Fibroblast of lung (primary cell): ENCODE data around the gene TECPR2. TPM values are rescaled to one million over a fixed set of nuclear protein-coding genes. Genes with fewer than 3 reads are reported as not detected.

Experiments used
- DNase-seq, 2 donors: peaks; one replicate each; pipeline versions ENCODE4 v3.0.0 to v3.0.0-alpha.2; 2010; ENCODE audit warnings: low read depth in 2 of 2
- H2AFZ ChIP-seq: 2 replicates; pipeline ENCODE4 v1.5.1; 2012; ENCODE audit warnings: low read length, control low read depth, inconsistent platforms
- H3K27ac ChIP-seq: 2 replicates; pipeline ENCODE4 v1.5.1; 2011; ENCODE audit warnings: low read length, control low read depth; ENCODE audit not compliant: insufficient read depth
- H3K27me3 ChIP-seq: 2 replicates; pipeline ENCODE4 v1.5.1; 2011; ENCODE audit warnings: mild to moderate bottlenecking, low read length; ENCODE audit not compliant: control insufficient read depth, insufficient read depth
- H3K36me3 ChIP-seq: 2 replicates; pipeline ENCODE4 v1.5.1; 2011; ENCODE audit warnings: low read length; ENCODE audit not compliant: control insufficient read depth, insufficient read depth
- H3K4me1 ChIP-seq: 2 replicates; pipeline ENCODE4 v1.5.1; 2011; ENCODE audit warnings: low read length; ENCODE audit not compliant: control insufficient read depth, insufficient read depth; ENCODE audit errors: extremely low read depth
- H3K4me2 ChIP-seq: 2 replicates; pipeline ENCODE4 v1.5.1; 2011; ENCODE audit warnings: low read length, control low read depth; ENCODE audit not compliant: insufficient read depth; ENCODE audit errors: extremely low read depth
- H3K4me3 ChIP-seq, 4 experiments: fragments of 200-600 bp in 1 of 4; sonication (generic) in 1 of 4; replicated peaks in 1 of 4; 2 replicates each; pipeline ENCODE4 v1.5.1; 2011 to 2016; ENCODE audit warnings: low read length in 4 of 4, low read depth in 3 of 4, mild to moderate bottlenecking in 3 of 4, control low read depth in 2 of 4, inconsistent platforms in 1 of 4, mixed read lengths in 1 of 4; ENCODE audit not compliant: insufficient read depth in 1 of 4; ENCODE audit errors: control extremely low read depth in 1 of 4
- H3K79me2 ChIP-seq: 2 replicates; pipeline ENCODE4 v1.5.1; 2012; ENCODE audit warnings: mild to moderate bottlenecking, low read length, inconsistent platforms; ENCODE audit not compliant: control insufficient read depth, insufficient read depth
- H3K9ac ChIP-seq: 2 replicates; pipeline ENCODE4 v1.5.1; 2011; ENCODE audit warnings: mild to moderate bottlenecking, low read length, control low read depth; ENCODE audit not compliant: insufficient read depth
- H3K9me3 ChIP-seq: 2 replicates; pipeline ENCODE4 v1.5.1; 2012; ENCODE audit warnings: low read depth, low read length; ENCODE audit not compliant: control insufficient read depth, insufficient read depth
- H4K20me1 ChIP-seq: 2 replicates; pipeline ENCODE4 v1.5.1; 2011; ENCODE audit warnings: low read length; ENCODE audit not compliant: control insufficient read depth, insufficient read depth; ENCODE audit errors: extremely low read depth
- EZH2 ChIP-seq: IDR thresholded peaks from 2 replicates; pipeline ENCODE4 v1.5.1; 2012; ENCODE audit warnings: low read length, control low read depth, mild to moderate bottlenecking; ENCODE audit errors: missing control alignments
- polyA plus RNA-seq, 2 donors: library from polyadenylated mRNA; depleted of rRNA in 1 of 2; stranded (reverse) in 1 of 2; unstranded in 1 of 2; fragments of >200 nt; gene quantifications; 2 replicates each; pipeline ENCODE4 v1.2.1, GENCODE V29; 2011 to 2012; ENCODE audit warnings: missing spikeins in 1 of 2
- total RNA-seq: library from RNA; depleted of rRNA; stranded (reverse); fragments of >200 nt; gene quantifications from 2 replicates; pipeline ENCODE4 v1.2.1, GENCODE V29; 2014
- TF ChIP-seq, protein P1 (sequence below), 2 donors: IDR thresholded peaks in 1 of 2; conservative IDR thresholded peaks in 1 of 2; 1 replicate in 1 of 2; 2 replicates in 1 of 2; pipeline ENCODE4 v1.5.1; 2011 to 2012; ENCODE audit warnings: low read length in 2 of 2, control low read depth in 1 of 2, inconsistent platforms in 1 of 2, low read depth in 1 of 2, mild to moderate bottlenecking in 1 of 2

Gene TECPR2
- total and polyA plus RNA-seq, 2 donors (not counting 1 experiment from before 2014, with no cell fraction given) = 9.2 to 17.8 TPM

DNA sequence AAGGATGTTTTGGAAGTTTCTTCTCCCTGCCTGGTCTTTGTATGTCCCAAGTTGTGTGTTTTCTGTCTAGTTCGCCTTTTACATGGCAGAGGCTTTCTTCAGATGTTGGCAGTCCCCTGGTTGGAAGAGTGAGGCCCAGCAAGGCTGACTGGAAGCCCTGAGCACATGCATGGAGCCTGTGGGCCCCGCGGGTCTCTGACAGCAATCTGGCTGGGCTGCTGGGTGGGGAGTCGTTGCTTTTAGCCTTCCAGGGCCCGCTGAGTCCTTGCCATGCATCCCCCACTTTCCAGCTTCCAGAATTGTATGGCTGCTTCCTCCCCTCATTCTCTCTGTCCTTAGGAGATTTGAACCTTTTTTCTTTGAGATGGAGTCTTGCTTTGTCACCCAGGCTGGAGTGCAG, 121.6 kb downstream of the TECPR2 start:
- Histone ChIP-seq H3K4me2 (no peak overlapping the region), H3K27me3 (no peaks in the 10 kb centered on the region), H3K4me1 (no peaks in the 10 kb centered on the region), H3K79me2 (no peaks in the 10 kb centered on the region), H2AFZ (no peak overlapping the region), H3K36me3 (no peaks in the 10 kb centered on the region), H3K4me3 (no peak overlapping the region), H3K27ac (no peak overlapping the region), H3K9me3 (no peaks in the 10 kb centered on the region), H3K9ac (no peak overlapping the region), H4K20me1 (no peaks in the 10 kb centered on the region)
- DNase-seq = no peak
- no peak for TF ChIP-seq EZH2
- TF ChIP-seq, protein P1, sequence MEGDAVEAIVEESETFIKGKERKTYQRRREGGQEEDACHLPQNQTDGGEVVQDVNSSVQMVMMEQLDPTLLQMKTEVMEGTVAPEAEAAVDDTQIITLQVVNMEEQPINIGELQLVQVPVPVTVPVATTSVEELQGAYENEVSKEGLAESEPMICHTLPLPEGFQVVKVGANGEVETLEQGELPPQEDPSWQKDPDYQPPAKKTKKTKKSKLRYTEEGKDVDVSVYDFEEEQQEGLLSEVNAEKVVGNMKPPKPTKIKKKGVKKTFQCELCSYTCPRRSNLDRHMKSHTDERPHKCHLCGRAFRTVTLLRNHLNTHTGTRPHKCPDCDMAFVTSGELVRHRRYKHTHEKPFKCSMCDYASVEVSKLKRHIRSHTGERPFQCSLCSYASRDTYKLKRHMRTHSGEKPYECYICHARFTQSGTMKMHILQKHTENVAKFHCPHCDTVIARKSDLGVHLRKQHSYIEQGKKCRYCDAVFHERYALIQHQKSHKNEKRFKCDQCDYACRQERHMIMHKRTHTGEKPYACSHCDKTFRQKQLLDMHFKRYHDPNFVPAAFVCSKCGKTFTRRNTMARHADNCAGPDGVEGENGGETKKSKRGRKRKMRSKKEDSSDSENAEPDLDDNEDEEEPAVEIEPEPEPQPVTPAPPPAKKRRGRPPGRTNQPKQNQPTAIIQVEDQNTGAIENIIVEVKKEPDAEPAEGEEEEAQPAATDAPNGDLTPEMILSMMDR (conservative IDR thresholded peaks at IDR 0.05 in 1 of 2, IDR thresholded peaks at IDR 0.05 in 1 of 2; ENCODE audit: low read depth in 1 of 2, low read length in 2 of 2) = no peak

DNA sequence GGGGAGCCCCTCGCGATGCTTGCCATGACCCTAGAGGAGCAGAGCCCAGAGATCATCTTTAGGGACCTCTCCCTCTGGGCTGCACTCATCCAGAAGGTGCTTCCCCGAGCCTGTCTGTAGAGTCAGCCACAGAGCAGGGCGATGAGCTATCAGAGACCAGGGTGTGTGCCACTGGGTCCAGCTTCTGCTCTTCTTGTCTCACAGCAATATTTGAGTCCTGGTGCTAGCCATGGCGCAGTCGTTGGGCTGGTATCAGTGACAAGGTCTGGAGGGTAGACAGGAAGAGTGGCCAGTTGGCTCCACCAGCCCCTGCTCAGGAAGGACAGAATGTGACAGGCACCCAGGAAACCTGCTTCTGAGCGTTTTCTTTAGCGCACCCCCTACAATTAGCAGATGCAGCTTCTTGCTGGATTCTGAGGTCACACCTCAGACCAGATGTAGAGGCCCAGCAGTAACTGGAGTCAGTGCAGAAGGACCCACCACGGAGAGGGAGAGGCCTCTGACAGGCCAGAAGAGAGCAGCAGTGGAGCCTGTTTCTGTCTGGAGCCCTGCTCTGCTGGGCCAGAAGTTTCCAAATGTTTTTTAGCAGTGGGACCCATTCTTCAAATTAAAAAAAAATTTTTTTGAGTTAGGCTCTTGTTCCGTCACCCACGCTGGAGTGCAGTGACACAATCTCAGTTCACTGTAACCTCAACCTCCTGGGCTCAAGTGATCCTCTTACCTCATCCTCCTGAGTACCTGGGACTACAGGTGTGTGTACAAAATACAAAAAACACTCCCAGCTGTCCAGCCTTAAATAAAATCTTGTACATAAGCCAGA, 123.2 kb downstream of the TECPR2 start:
- Histone ChIP-seq H3K36me3 (no peaks in the 10 kb centered on the region), H4K20me1 (no peaks in the 10 kb centered on the region), H3K9ac (no peak overlapping the region)

DNA sequence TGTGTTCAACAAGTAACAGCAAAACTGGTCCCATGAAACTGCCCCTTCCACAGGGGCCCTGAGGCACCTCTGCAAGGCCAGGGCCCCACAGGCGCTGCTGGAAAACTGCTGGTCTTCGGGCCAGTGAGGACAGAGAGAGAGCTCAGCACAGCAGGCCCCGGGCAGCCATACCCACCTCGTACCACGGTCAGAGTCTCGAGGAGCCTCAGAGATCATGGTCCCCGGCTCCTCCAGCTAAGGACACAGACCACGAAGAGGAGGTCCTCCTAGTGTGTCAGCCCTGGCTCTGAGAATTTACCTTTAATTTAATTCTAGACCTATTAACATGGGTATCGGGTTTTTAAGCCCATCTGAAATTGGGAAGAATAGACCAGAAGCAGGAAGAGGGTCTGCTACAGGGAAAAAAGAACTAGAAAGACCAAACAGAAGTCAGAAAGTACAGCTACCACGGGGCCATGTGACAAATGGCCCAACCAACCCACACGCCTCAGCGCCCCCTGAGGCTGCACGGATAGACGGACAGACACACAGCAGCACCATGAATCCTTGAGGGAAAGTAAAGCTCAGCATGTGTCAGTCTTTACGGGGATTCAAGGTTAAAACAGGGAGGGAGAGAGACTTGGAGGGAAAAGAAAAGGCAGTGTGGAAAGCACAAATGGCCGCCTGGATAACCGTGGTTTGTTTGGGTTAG, 123.9 kb downstream of the TECPR2 start:
- Histone ChIP-seq H3K4me1 (no peaks in the 10 kb centered on the region), H4K20me1 (no peaks in the 10 kb centered on the region), H3K36me3 (no peaks in the 10 kb centered on the region), H2AFZ (no peak overlapping the region), H3K27ac (no peak overlapping the region), H3K4me3 (no peak overlapping the region), H3K4me2 (no peak overlapping the region), H3K9ac (no peak overlapping the region), H3K9me3 (no peaks in the 10 kb centered on the region), H3K79me2 (no peaks in the 10 kb centered on the region), H3K27me3 (no peaks in the 10 kb centered on the region)
- DNase-seq = no peak
- TF ChIP-seq, protein P1 (conservative IDR thresholded peaks at IDR 0.05 in 1 of 2, IDR thresholded peaks at IDR 0.05 in 1 of 2; ENCODE audit: low read depth in 1 of 2, low read length in 2 of 2) = no peak
- no peak for TF ChIP-seq EZH2

More for the DNA sequence above, 123.2 kb downstream of the TECPR2 start:
- Histone ChIP-seq H3K27me3 (no peaks in the 10 kb centered on the region), H3K9me3 (no peaks in the 10 kb centered on the region), H3K79me2 (no peaks in the 10 kb centered on the region), H3K27ac (no peak overlapping the region), H3K4me2 (no peak overlapping the region), H2AFZ (no peak overlapping the region), H3K4me1 (no peaks in the 10 kb centered on the region), H3K4me3 (no peak overlapping the region)
- no peak for TF ChIP-seq EZH2
- TF ChIP-seq, protein P1 (conservative IDR thresholded peaks at IDR 0.05 in 1 of 2, IDR thresholded peaks at IDR 0.05 in 1 of 2; ENCODE audit: low read depth in 1 of 2, low read length in 2 of 2) = no peak
- no peak for DNase-seq
